Muscle of arm (tissue), 14 donors: ENCODE data around the gene SAMD9L. TPM values are rescaled to one million over a fixed set of nuclear protein-coding genes. Genes with fewer than 3 reads are reported as not detected.

Experiments
- DNase-seq: peaks from one replicate; pipeline ENCODE4 v3.0.0-alpha.2; 2013
- long read RNA-seq, 11 donors: transcript quantifications; one replicate each; lab custom pipeline, GENCODE V29; 2026
- polyA plus RNA-seq, 12 donors: library from polyadenylated mRNA; unstranded; fragments of 120-200 nt; gene quantifications; one replicate each; pipeline ENCODE4 v1.2.1, GENCODE V29; 2013; ENCODE audit not compliant: insufficient read length in 12 of 12

Gene SAMD9L
- 10 to 100 TPM in 3 of 12 donors, 1 to 10 TPM in 8, not detected in 1; 5.0 to 12.5 (median 6.9) TPM for polyA plus RNA-seq
- long read RNA-seq, donor 1, full-length matches to known transcripts = 2 of 2 reads
- long read RNA-seq, donor 1, partial matches to known transcripts = 0 of 2 reads
- long read RNA-seq, donor 1, other reads (novel, unspliced or antisense) = 0 of 2 reads
- long read RNA-seq, donor 2, partial matches to known transcripts = 0 of 1 reads
- long read RNA-seq, donor 2, other reads (novel, unspliced or antisense) = 0 of 1 reads
- long read RNA-seq, donor 3 = 0 reads
- long read RNA-seq, donor 4 = 0 reads
- long read RNA-seq, donor 5, full-length matches to known transcripts = 1 of 11 reads
- long read RNA-seq, donor 5, partial matches to known transcripts = 10 of 11 reads
- long read RNA-seq, donor 5, other reads (novel, unspliced or antisense) = 0 of 11 reads
- long read RNA-seq, donor 6 = 0 reads
- long read RNA-seq, donor 7 = 0 reads
- long read RNA-seq, donor 8, partial matches to known transcripts = 0 of 1 reads
- long read RNA-seq, donor 8, other reads (novel, unspliced or antisense) = 0 of 1 reads
- long read RNA-seq, donor 9 = 0 reads
- long read RNA-seq, donor 10, partial matches to known transcripts = 8 of 8 reads
- long read RNA-seq, donor 10, other reads (novel, unspliced or antisense) = 0 of 8 reads
- long read RNA-seq, donor 11, full-length matches to known transcripts = 2 of 2 reads
- long read RNA-seq, donor 11, partial matches to known transcripts = 0 of 2 reads
- long read RNA-seq, donor 11, other reads (novel, unspliced or antisense) = 0 of 2 reads

GRCh38 chr7:93148144-93148543, at the start of gene SAMD9L:
Gene SAMD9L (minus strand): TSS chr7:93148385. CDS start chr7:93135971, 12,414 bp downstream.
- peak; percentile 25 for DNase-seq

DNA sequence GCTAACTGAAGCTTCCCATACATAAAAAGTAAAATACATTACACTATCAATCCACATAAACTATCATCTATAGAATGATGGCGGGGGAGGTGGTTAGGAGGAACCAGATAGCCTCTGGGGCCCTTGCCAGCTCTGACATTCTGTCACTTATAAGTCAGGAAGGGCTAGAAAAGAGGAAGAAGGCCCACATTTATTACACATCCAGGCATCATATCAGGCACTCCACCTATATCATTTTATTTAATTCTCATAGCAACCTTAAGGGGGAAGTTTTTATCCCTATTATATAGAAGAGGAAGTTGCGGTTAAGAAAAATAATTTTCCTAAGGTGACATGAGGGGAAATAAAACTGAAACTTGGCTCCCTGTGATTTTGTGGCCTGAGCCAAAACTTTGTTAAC, 48.2 kb upstream of the SAMD9L start:
- DNase-seq = no peak

DNA sequence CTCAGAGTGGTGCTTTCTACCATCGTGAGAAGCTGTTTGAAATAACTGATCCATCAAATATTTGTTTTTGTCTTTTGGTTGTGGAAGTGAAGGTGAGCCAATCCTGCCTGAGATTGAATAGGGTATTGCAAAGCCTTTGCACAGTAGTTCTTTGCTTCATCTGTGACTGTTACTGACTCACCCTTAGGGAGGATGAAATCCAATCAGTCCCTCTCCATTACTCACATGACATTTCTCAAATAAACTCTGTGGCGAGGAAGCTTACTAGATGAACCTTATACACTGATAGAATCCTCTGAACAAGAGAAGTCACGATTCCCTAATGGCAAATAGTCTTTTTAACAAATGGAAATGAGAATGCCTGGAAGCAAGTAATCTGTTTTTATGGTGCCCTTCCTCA, 46.2 kb upstream of the SAMD9L start:
- DNase-seq = no peak

- DNase-seq = no peak
These were observed 40.9 kb upstream of the SAMD9L start for GRCh38 chr7:93188870-93189634.

DNA sequence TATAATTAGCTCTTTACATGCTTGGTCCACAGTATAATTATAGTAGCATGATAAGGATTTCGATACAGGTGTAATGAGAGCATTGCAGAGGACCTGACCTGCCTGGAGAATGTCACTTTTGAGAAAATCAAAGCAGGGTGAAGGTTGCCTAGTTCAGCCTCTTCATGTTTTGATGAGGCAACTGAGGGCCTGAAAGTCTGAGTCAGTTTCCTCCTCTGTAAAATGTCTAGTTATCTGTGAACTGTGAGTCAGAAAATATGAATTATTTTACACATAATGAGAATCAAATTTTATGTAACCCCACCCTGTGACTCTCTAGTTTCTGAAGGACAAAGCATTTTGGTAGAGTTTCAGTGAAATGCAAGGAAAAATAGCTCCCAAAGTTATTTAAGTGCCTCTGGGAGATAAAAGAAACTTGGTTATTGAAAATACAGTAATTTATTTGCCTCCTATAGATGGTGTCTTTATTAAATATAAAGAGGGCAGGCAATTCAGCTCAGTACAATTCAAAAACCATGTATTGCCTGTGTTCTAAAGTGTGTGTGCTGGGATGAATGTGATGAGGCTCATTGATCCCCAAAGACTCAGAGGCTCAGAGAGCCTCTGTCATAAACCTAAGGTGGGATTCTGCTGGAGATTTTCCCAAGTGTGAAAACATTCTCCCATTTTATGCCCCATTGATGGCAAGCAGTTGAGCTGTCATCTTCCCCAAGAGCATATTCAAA, 37.3 kb upstream of the SAMD9L start:
- no peak for DNase-seq

DNA sequence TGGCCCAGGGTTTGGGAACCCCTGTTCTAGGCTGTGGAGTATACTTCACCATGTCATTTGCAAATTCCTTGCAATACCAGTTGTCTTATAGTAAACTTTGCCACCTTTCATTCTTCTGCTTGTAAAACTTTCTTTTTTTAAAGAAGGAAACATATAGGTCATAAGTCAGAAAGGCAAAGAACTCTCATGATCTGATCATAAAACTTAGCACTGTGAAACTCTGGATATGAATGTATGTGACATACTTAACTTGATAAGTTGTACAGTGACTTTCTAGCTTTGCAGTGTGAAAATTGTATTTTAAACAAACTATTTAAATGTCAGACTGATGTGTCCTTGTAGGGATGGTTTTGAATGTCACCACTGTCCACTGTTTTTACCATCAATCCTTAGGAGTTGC, 31.0 kb upstream of the SAMD9L start:
- no peak for DNase-seq

GRCh38 chr7:93178213-93178612, 30.0 kb upstream of the SAMD9L start:
- DNase-seq = no peak

GRCh38 chr7:93176992-93177580, 28.9 kb upstream of the SAMD9L start:
- no peak for DNase-seq

DNA sequence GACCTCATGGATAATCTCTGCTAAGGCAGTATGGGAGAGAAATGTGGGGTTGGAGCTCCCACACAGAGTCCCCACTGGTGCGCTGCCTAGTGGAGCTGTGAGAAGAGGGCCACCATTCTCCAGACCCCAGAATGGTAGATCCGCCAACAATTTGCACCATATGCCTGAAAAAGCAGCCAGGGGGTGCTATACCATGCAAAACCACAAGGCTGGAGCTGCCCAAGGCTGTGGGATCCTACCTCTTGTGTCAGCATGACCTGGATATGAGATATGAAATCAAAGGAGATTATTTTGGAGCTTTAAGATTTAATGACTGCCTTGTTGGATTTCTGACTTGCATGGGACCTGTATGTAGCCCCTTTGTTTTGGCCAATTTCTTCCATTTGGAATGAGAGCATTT, 27.0 kb upstream of the SAMD9L start:
- DNase-seq = no peak

DNA sequence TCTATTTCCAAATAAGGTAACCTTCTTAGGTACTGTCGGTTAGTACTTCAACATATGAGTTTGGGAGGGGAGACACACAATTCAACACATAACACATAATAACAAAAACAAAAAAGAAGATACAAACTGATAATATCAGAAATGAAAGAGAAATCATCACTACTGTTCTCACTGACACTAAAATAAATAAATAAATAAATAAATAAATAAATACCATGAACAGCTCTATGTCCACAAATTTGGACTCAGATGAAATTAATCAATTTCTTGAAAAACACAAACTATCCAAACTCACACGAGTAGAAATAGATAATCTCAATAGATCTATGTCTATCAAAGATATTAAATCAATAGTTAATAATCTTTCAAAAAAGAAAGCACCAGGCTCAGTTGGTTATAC, 24.5 kb upstream of the SAMD9L start:
- no peak for DNase-seq

DNA sequence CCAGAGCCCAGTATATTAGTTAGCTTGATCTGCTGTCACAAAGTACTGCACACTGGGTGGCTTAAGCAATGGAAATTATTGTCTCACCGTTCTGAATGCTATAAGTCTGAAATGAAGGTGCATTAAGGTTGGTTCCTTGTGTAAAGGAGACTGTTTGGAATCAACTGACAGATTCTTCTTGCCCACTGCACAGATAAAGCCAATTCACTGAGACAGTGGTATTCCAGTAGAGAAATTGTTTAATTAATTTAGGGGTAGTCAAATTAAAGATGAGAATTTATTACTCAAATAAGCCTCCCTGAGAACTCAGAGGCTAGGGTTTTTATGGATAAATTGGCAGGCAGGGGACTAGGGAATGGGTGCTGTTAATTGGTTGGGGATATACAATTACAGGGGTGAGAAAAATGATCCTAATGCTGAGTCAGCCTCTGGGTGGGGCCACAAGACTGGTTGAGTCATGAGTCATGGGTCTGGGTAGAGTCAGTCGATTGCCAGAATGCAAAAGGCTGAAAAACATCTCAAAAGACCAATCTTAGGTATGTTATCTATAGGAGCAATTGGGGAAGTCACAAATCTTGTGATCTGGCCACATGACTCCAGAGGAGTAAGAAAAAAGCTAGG, 23.5 kb upstream of the SAMD9L start:
- no peak for DNase-seq

GRCh38 chr7:93165447-93165846, 17.3 kb upstream of the SAMD9L start:
- DNase-seq = no peak

DNA sequence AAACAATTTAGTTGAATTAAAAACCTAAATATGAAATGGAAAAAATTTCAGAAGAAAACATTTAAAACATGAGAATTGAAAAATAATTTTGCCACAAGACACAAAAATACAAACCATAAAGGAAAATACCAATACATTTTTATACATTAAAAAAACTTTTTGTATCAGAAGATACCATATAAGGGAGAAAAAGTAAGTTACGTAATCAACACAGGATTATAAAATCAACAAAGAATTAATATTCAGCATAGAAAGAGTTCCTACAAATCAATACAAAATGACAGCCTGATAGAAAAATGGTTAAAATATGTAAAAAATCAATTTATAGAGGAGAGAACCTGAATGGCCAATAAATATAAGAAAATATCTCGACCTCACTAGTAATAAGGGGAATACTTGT, 16.6 kb upstream of the SAMD9L start:
- no peak for DNase-seq

DNA sequence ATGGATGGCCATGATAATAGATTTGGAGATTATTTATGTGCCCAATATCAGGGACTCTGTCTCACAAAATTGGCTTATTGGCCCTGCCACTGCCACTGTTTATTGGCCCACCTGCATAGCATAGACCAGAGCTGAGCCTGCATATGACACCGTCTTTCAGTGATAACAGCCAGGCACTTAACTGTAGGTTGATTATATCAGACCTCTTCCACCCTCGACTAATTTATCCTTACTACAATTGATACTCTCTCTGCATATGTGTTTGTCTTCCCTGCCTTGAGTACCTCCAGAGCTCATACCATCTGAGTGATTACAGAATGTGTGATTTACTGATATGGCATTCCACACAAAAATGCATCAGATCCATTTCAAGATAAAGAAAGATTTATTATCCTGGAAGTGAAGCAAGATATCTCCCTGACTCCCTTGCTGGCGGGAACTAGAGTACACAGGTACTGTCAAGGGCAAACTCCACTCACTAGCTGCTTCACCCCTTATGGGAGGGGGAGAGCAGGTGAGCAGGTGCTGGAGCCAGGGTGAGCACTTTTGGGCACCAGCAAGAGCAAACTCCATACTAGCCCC, 13.1 kb upstream of the SAMD9L start:
- DNase-seq = no peak

- no peak for DNase-seq
These were observed 12.2 kb upstream of the SAMD9L start for GRCh38 chr7:93160410-93160809.

- DNase-seq = no peak
These were observed 11.3 kb upstream of the SAMD9L start for GRCh38 chr7:93159490-93159889.

DNA sequence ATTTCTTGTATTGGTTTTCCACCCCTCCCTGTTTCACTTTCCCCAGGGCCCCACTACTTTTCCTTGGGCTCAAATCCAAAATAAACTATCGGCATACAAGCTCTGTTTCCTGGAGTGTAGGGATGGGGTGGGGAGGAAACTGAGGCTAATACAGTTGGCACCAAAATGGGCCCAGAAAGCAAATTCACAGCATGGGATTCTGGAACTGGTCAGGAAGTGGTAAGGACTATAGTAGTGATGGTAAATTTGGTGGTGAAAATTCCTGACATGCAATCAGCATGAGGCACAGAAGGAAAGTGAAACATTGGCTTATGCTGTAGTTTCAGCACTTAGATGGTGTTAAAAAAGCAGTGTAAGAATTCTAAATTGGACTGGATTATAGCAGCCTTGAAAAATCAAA, 8.7 kb upstream of the SAMD9L start:
- DNase-seq = no peak

DNA sequence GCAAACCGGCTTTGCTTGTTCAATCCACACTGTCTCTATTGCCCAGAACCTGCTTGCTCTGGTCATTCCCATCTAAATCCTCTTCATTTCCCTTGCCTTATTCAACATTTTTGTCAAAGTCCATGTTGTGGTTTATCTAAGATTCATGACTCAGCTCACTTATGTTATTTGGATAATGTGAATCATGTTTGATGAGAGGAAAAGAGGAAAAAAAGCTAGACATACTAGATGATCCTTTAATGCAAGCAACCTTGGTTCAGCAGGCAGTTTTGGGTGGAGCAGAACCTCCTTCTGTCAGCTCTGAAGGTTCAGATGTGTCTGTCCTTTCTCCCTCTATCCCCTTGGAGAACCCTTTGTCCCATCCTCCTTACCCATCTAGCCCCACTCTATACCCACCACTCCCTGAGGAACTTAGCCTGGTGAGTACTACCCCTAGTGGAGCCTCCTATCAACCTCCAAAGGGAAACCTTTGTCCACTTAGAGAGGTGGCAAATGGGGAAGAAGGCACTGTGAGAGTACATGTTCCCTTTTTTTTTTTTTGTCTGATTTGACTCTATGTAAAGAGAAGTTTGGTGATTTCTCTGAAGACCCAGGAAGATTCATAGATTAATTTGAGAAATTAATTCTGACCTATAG, 2.1 kb upstream of the SAMD9L start:
- no peak for DNase-seq

GRCh38 chr7:93148727-93149126, 542 bp upstream of the SAMD9L start:
- no peak for DNase-seq

DNA sequence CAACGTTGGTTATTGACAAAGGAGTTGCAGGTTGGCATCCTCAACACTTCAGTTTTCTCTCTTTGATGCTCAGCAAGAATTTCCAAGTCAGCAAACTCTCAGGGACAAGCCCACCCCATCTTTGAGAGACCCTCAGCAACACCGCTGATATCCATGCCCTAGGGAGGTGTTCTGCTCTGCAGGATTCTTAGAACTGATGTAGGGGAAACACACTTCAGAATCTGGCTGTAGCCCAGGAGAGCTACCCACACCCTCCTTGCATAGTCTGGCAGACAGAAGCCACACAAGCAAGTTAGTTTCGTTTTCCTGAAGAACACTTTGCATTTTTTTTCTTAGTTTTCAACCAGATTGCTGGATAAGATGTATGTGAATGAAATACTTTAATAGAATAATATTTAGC, 822 bp downstream of the SAMD9L start:
- peak; percentile 53 for DNase-seq
